Stomach (tissue), 9 donors: ENCODE results near the gene SLU7. TPM values are rescaled to one million over a fixed set of nuclear protein-coding genes. Genes with fewer than 3 reads are reported as not detected.

Source experiments
- DNase-seq, 2 donors: peaks; one replicate each; pipeline versions ENCODE4 v3.0.0 to v3.0.0-alpha.2; 2013 to 2019
- H3K27ac ChIP-seq, 5 donors: fragments of 200-600 bp in 4 of 5; sonication (generic) in 4 of 5; one replicate each; pipeline ENCODE4 v1.5.1; 2013 to 2019; ENCODE audit warnings: mild to moderate bottlenecking in 1 of 5, moderate library complexity in 1 of 5
- H3K27me3 ChIP-seq, 3 donors: fragments of 200-600 bp; sonication (generic); one replicate each; pipeline ENCODE4 v1.5.1; 2017 to 2019; ENCODE audit warnings: mixed run types in 1 of 3
- H3K36me3 ChIP-seq, 4 donors: fragments of 200-600 bp; sonication (generic); 1 replicate in 3 of 4; 2 replicates in 1 of 4; pipeline ENCODE4 v1.5.1; 2016 to 2019
- H3K4me1 ChIP-seq, 4 donors: fragments of 200-600 bp; sonication (generic); one replicate each; pipeline ENCODE4 v1.5.1; 2016 to 2019
- H3K4me3 ChIP-seq, 4 donors: fragments of 200-600 bp; sonication (generic) in 3 of 4; one replicate each; pipeline ENCODE4 v1.5.1; 2016 to 2019; ENCODE audit warnings: mild to moderate bottlenecking in 1 of 4
- H3K9me3 ChIP-seq, 4 donors: fragments of 200-600 bp; sonication (generic); one replicate each; pipeline ENCODE4 v1.5.1; 2016 to 2019
- CTCF ChIP-seq, 7 experiments: fragments of 450-650 bp in 4 of 7; fragments of 200-600 bp in 3 of 7; sonication (generic) in 3 of 7; IDR thresholded peaks; one replicate each; pipeline ENCODE4 v1.5.1; 2016 to 2019; ENCODE audit warnings: antibody characterized with exemption in 7 of 7, control low read depth in 2 of 7, mild to moderate bottlenecking in 1 of 7
- EP300 ChIP-seq: sonication (generic); formaldehyde crosslinking; IDR thresholded peaks from one replicate; pipeline ENCODE4 v1.6.1; 2017; ENCODE audit warnings: antibody characterized with exemption
- POLR2A ChIP-seq, 4 donors: fragments of 450-650 bp; IDR thresholded peaks; one replicate each; pipeline ENCODE4 v1.6.1; 2016; ENCODE audit warnings: antibody characterized with exemption in 4 of 4, control low read depth in 2 of 4, mild to moderate bottlenecking in 1 of 4, moderate library complexity in 1 of 4
- POLR2AphosphoS5 ChIP-seq, 3 donors: sonication (generic); formaldehyde crosslinking; IDR thresholded peaks; one replicate each; pipeline ENCODE4 v1.6.1; 2016; ENCODE audit warnings: antibody characterized with exemption in 3 of 3
- WGBS, 5 donors: extraction: QIAGEN DNeasy Blood & Tissue Kit in 3 of 5; methylation state at CpG; one replicate each; pipeline versions ENCODE4 v1.1.5 to v1.1.7; 2013 to 2018; 5-methylcytosine and 5-hydroxymethylcytosine counted together
- intact Hi-C: fragments of 100-400 bp; cut with DNase I; formaldehyde crosslinking; loops from one replicate; pipeline ENCODE4 v1.15.1; 2023; ENCODE audit warnings: low total_unique reads
- polyA plus RNA-seq, 3 donors: library from polyadenylated mRNA; stranded (reverse); fragments of 200-250 nt; gene quantifications; one replicate each; pipeline ENCODE4 v1.2.3, GENCODE V29; 2013
- total RNA-seq, 5 donors: library from RNA; depleted of rRNA; stranded (reverse); fragments of >200 nt; gene quantifications; one replicate each; pipeline versions ENCODE4 v1.1.0 to v1.2.3, GENCODE V29; 2014 to 2016
- donor health status: healthy with polysubstance abuse.
- donor health status: Bipolar disorder and iron deficiency.
- donor health status: healthy.

SLU7 gene
- total and polyA plus RNA-seq, 8 donors: 26.3 to 66.8 (median 31.3) TPM

GRCh38 chr5:160366230-160366629 lies 52.7 kb downstream of the SLU7 start:
- Histone ChIP-seq H3K27ac (no peak overlapping the region), H3K4me3 (no peak overlapping the region), H3K36me3 (no peaks in the 10 kb centered on the region), H3K9me3 (no peaks in the 10 kb centered on the region), H3K4me1 (peaks cover 0 to 19% (median 12%) of the 10 kb centered on the region in 4 donors), H3K27me3 (peaks cover 0 to 28% (median 12%) of the 10 kb centered on the region in 3 donors)
- DNase-seq: no peak
- WGBS, 5 donors: 91 to 97% (median 92%) methylated on average over 2 of the region's 2 CpGs
- no peak for TF ChIP-seq EP300
- no peak for TF ChIP-seq POLR2AphosphoS5 (IDR thresholded peaks at IDR 0.05)
- no peak for TF ChIP-seq CTCF (IDR thresholded peaks at IDR 0.05)
- TF ChIP-seq POLR2A (IDR thresholded peaks at IDR 0.05): no peak
- intact Hi-C loops: no loop called here

GRCh38 chr5:160363660-160364395 lies 55.1 kb downstream of the SLU7 start:
- Histone ChIP-seq H3K4me1 (peaks cover 0 to 22% (median 13%) of the 10 kb centered on the region in 4 donors), H3K4me3 (no peak overlapping the region), H3K36me3 (no peaks in the 10 kb centered on the region), H3K27me3 (peaks cover 0 to 8% (median 0%) of the 10 kb centered on the region in 3 donors), H3K27ac (peak overlapping the region in 3 of 5 donors; percentile 23 to 65 (median 52)), H3K9me3 (no peaks in the 10 kb centered on the region)
- TF ChIP-seq EP300 (no peak), POLR2AphosphoS5 (IDR thresholded peaks at IDR 0.05) (no peak), POLR2A (IDR thresholded peaks at IDR 0.05) (no peak), CTCF (IDR thresholded peaks at IDR 0.05) (no peak)
- DNase-seq: no peak
- intact Hi-C loops: no loop called here
- 71 to 82% (median 72%) methylated on average over 13 of the region's 13 CpGs for WGBS, 5 donors

GRCh38 chr5:160363211-160363610 lies 55.7 kb downstream of the SLU7 start:
- Histone ChIP-seq H3K4me1 (peaks cover 0 to 28% (median 16%) of the 10 kb centered on the region in 4 donors), H3K27me3 (peaks cover 0 to 5% (median 0%) of the 10 kb centered on the region in 3 donors), H3K4me3 (no peak overlapping the region), H3K27ac (peak overlapping the region in 3 of 5 donors; percentile 23 to 65 (median 52)), H3K36me3 (no peaks in the 10 kb centered on the region), H3K9me3 (no peaks in the 10 kb centered on the region)
- peak in 1 of 2 donors; percentile 66 for DNase-seq
- intact Hi-C loops: no loop called here
- TF ChIP-seq POLR2A (IDR thresholded peaks at IDR 0.05): no peak
- no peak for TF ChIP-seq POLR2AphosphoS5 (IDR thresholded peaks at IDR 0.05)
- no peak for TF ChIP-seq CTCF (IDR thresholded peaks at IDR 0.05)
- TF ChIP-seq EP300: no peak
- 32 to 61% (median 45%) methylated on average over 3 of the region's 3 CpGs for WGBS, 5 donors

- DNase-seq: no peak
- intact Hi-C loops: no loop called here
- 68 to 82% (median 74%) methylated on average over 9 of the region's 9 CpGs for WGBS, 5 donors
- H3K27me3 ChIP-seq: no peaks in the 10 kb centered on the region
- H3K36me3 ChIP-seq: no peaks in the 10 kb centered on the region
- H3K27ac ChIP-seq: no peak overlapping the region
- peaks cover 0 to 40% (median 22%) of the 10 kb centered on the region in 4 donors for H3K4me1 ChIP-seq
- H3K4me3 ChIP-seq: no peak overlapping the region
- TF ChIP-seq CTCF (IDR thresholded peaks at IDR 0.05) (no peak), EP300 (no peak), POLR2A (IDR thresholded peaks at IDR 0.05) (no peak), POLR2AphosphoS5 (IDR thresholded peaks at IDR 0.05) (no peak)
- no peaks in the 10 kb centered on the region for H3K9me3 ChIP-seq
These were observed 57.2 kb downstream of the SLU7 start for GRCh38 chr5:160361624-160362228.
